ENCODE results near the gene TTC39B. TPM values are rescaled to one million over a fixed set of nuclear protein-coding genes. Genes with fewer than 3 reads are reported as not detected.

The TTC39B gene
- total RNA-seq, 2 donors from 2014 or later, result 27.2 to 32.2 TPM

GRCh38 chr9:15154677-15155076 is 152.3 kb downstream of the TTC39B start:
- H3K9ac ChIP-seq (ENCODE audit: low read depth in 2 of 2, low read length in 2 of 2), result no peak overlapping the region
- no peak for TF ChIP-seq CTCF (IDR thresholded peaks at IDR 0.05)
- no peaks in the 10 kb centered on the region for H3K36me3 ChIP-seq
- intact Hi-C loops (cut with DNase I), result no loop called here
- no peak for DNase-seq
- no peak overlapping the region for H3K4me3 ChIP-seq
- no peaks in the 10 kb centered on the region for H3K27me3 ChIP-seq
- H3K4me1 ChIP-seq, result no peaks in the 10 kb centered on the region
- no peak overlapping the region for H3K27ac ChIP-seq
- H3K9me3 ChIP-seq, result no peaks in the 10 kb centered on the region

- Histone ChIP-seq H3K4me1 (no peaks in the 10 kb centered on the region), H3K9me3 (no peaks in the 10 kb centered on the region), H3K27ac (no peak overlapping the region), H3K27me3 (no peaks in the 10 kb centered on the region), H3K4me3 (no peak overlapping the region), H3K36me3 (no peaks in the 10 kb centered on the region), H3K9ac (ENCODE audit: low read depth in 2 of 2, low read length in 2 of 2) (no peak overlapping the region)
- no peak for TF ChIP-seq CTCF (IDR thresholded peaks at IDR 0.05)
- intact Hi-C loops (cut with DNase I), result no loop called here
- DNase-seq, result no peak
These were observed 153.1 kb downstream of the TTC39B start for GRCh38 chr9:15153961-15154360.

GRCh38 chr9:15150939-15151338 is 156.1 kb downstream of the TTC39B start:
- no peaks in the 10 kb centered on the region for H3K9me3 ChIP-seq
- H3K27ac ChIP-seq, result no peak overlapping the region
- no peak overlapping the region for H3K4me3 ChIP-seq
- no peak overlapping the region for H3K9ac ChIP-seq (ENCODE audit: low read depth in 2 of 2, low read length in 2 of 2)
- H3K27me3 ChIP-seq, result no peaks in the 10 kb centered on the region
- no peaks in the 10 kb centered on the region for H3K36me3 ChIP-seq
- TF ChIP-seq CTCF (IDR thresholded peaks at IDR 0.05), result no peak
- intact Hi-C loops (cut with DNase I), result no loop called here
- no peak for DNase-seq
- H3K4me1 ChIP-seq, result no peaks in the 10 kb centered on the region

- Histone ChIP-seq H3K9me3 (no peaks in the 10 kb centered on the region), H3K36me3 (no peaks in the 10 kb centered on the region), H3K9ac (ENCODE audit: low read depth in 2 of 2, low read length in 2 of 2) (no peak overlapping the region), H3K27me3 (no peaks in the 10 kb centered on the region), H3K27ac (no peak overlapping the region), H3K4me3 (no peak overlapping the region), H3K4me1 (no peaks in the 10 kb centered on the region)
- no peak for DNase-seq
- TF ChIP-seq CTCF (IDR thresholded peaks at IDR 0.05), result no peak
- intact Hi-C loops (cut with DNase I), result loop anchor here (10.0 kb wide), 1 partner anchor 685 kb away; no protein-coding TSS in a partner anchor
These were observed 157.6 kb downstream of the TTC39B start for GRCh38 chr9:15149450-15149849.

GRCh38 chr9:15146268-15146700 is 160.7 kb downstream of the TTC39B start:
- Histone ChIP-seq H3K9me3 (no peaks in the 10 kb centered on the region), H3K4me3 (no peak overlapping the region), H3K36me3 (no peaks in the 10 kb centered on the region), H3K4me1 (no peaks in the 10 kb centered on the region), H3K27me3 (no peaks in the 10 kb centered on the region), H3K9ac (ENCODE audit: low read depth in 2 of 2, low read length in 2 of 2) (no peak overlapping the region), H3K27ac (no peak overlapping the region)
- no peak for TF ChIP-seq CTCF (IDR thresholded peaks at IDR 0.05)
- no peak for DNase-seq
- intact Hi-C loops (cut with DNase I), result loop anchor here (10.0 kb wide), 1 partner anchor 681 kb away; no protein-coding TSS in a partner anchor
